Brain microvascular endothelial cell (primary cell): Measurements from ENCODE around the gene AMOTL1.

Source experiments
- DNase-seq: peaks from one replicate; pipeline ENCODE4 v3.0.0-alpha.2; 2020
- H3K27ac ChIP-seq: fragments of 250-450 bp; sonication (Bioruptor Pico); 2 replicates; pipeline ENCODE4 v1.5.1; 2020; ENCODE audit warnings: mild to moderate bottlenecking, moderate library complexity
- H3K27me3 ChIP-seq: fragments of 250-450 bp; sonication (Bioruptor Pico); replicated peaks from 2 replicates; pipeline ENCODE4 v1.5.1; 2020; ENCODE audit warnings: mild to moderate bottlenecking
- H3K36me3 ChIP-seq: fragments of 250-450 bp; sonication (Bioruptor Pico); replicated peaks from 2 replicates; pipeline ENCODE4 v1.5.1; 2020; ENCODE audit warnings: mild to moderate bottlenecking
- H3K4me3 ChIP-seq: 2 replicates; pipeline ENCODE4 v1.5.1; 2011; ENCODE audit warnings: low read depth, mild to moderate bottlenecking, control low read depth, low read length, moderate library complexity
- CTCF ChIP-seq: IDR thresholded peaks from 2 replicates; pipeline ENCODE4 v1.5.1; 2011; ENCODE audit warnings: low read depth, mild to moderate bottlenecking, moderate library complexity, low read length, control low read depth, inconsistent platforms; ENCODE audit errors: missing control alignments
- in situ Hi-C: cut with HindIII; loops from 2 replicates; pipeline ENCODE4 v1.10.0; 2017; ENCODE audit warnings: low sequenced_read_pairs, low pct_ligation_motif_present

The AMOTL1 gene

GRCh38 chr11:94856443-94856842 lies 88.3 kb downstream of the AMOTL1 start:
- H3K36me3 ChIP-seq = peaks cover 88% of the 10 kb centered on the region
- H3K27ac ChIP-seq = no peak overlapping the region
- H3K27me3 ChIP-seq = no peaks in the 10 kb centered on the region
- no peak overlapping the region for H3K4me3 ChIP-seq
- in situ Hi-C loops = no loop called here
- TF ChIP-seq CTCF = no peak
- no peak for DNase-seq

DNA sequence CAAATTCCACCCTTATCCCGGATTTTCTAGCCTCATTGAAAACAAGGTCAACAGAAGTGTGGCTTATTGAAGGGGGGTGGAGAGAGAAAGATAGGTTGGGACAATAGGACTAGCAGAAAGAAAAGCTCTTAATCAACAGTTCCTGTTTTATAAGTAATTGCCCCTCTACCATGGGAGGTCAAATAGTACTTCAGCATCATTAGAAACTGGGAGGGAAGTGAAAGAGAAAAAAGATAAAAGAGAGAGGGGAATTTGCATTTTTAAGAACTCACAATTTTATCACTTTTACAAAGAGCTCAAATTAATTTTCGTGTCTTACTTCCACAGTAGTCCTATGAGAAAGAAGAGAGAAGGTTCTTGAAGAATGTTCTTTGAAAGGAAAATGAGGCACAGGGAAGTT lies 89.2 kb downstream of the AMOTL1 start:
- no peak for TF ChIP-seq CTCF
- Histone ChIP-seq H3K27me3 (no peaks in the 10 kb centered on the region), H3K27ac (no peak overlapping the region), H3K4me3 (no peak overlapping the region), H3K36me3 (peaks cover 82% of the 10 kb centered on the region)
- in situ Hi-C loops = no loop called here
- no peak for DNase-seq

DNA sequence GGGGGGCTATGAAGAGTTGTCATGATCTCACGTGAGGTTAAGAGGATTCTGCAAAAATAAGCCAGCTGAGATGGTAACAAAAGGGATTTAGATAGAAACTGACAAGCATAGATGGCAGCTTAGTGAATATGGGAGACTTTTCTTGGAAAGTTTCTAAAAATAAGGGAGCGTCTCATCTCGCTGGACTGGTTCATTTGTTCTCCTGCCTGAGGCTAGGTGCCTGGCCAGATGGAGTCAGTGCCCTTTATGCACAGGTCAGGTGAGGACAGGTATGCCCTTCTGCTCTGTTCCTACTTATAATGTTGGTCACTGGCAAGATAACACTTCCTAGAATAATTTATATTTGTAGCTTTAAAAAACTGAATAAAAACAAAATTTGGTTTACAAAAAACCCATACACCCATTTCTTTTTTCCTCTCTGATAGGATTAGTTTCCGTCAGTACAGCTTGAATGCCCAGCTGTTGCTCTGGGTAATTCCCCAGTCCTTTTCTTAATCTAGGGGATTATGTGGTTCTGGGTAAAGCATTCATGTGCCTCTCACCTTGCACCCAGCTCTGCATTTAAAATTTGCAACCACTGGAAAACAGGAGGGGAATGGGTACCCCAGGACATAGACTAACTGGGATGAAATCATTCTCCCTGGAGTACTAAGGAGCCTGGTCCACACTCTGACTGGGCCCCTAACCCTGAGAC lies 90.0 kb downstream of the AMOTL1 start:
- in situ Hi-C loops = no loop called here
- no peak for TF ChIP-seq CTCF
- Histone ChIP-seq H3K4me3 (no peak overlapping the region), H3K27me3 (no peaks in the 10 kb centered on the region), H3K36me3 (peaks cover 80% of the 10 kb centered on the region), H3K27ac (no peak overlapping the region)
- DNase-seq = no peak

- TF ChIP-seq CTCF = no peak
- in situ Hi-C loops = no loop called here
- no peak for DNase-seq
- Histone ChIP-seq H3K4me3 (no peak overlapping the region), H3K27me3 (no peaks in the 10 kb centered on the region), H3K27ac (no peak overlapping the region), H3K36me3 (peaks cover 71% of the 10 kb centered on the region)
Observed at GRCh38 chr11:94860333-94860732, 92.2 kb downstream of the AMOTL1 start.

DNA sequence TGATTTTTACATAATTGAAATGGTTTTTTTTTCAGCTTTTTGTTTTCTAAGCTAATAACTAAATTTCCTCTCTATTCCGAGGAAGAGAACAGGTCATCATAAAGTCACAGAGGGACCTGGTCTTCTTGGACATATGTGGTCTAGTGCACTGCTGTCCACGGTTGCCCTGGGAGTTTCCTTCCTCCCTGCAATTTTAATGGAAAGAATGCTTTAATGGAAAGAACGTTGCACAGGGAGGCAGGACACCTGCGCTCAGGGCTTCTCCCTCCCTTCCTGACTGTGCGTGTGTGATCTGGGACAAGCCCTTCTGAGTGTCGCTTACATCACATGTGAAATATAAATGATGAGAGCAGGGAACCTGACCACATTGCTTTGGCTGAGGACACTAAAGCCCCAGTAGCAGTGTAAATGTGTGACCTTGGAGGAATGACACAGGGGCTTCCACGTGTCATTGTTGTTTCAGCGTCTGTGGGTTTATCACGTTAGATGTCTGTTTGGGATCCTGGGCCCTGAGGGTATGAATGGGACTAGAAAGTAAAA lies 93.2 kb downstream of the AMOTL1 start:
- H3K36me3 ChIP-seq = peaks cover 76% of the 10 kb centered on the region
- no peak for DNase-seq
- no peak for TF ChIP-seq CTCF
- no peaks in the 10 kb centered on the region for H3K27me3 ChIP-seq
- no peak overlapping the region for H3K27ac ChIP-seq
- in situ Hi-C loops = no loop called here
- no peak overlapping the region for H3K4me3 ChIP-seq
